KOPT-K1 (cell line): ENCODE measurements around the gene KDSR.

ENCODE experiments used
- H3K27ac ChIP-seq: fragments of 200-600 bp; sonication (generic); 2 replicates; pipeline ENCODE4 v1.5.1; 2016; ENCODE audit warnings: antibody characterized with exemption, mild to moderate bottlenecking, low read depth, low read length; ENCODE audit not compliant: poor library complexity, severe bottlenecking
- H3K36me3 ChIP-seq: fragments of 200-600 bp; sonication (generic); 2 replicates; pipeline ENCODE4 v1.5.1; 2017; ENCODE audit warnings: antibody characterized with exemption, mild to moderate bottlenecking, low read length, moderate library complexity; ENCODE audit not compliant: insufficient read depth
- H3K9me3 ChIP-seq: fragments of 200-600 bp; sonication (generic); 2 replicates; pipeline ENCODE4 v1.5.1; 2017; ENCODE audit warnings: antibody characterized with exemption, low read length, mild to moderate bottlenecking; ENCODE audit not compliant: insufficient read depth, poor library complexity, severe bottlenecking

The KDSR gene

GRCh38 chr18:63367053-63367953 lies at the start of gene KDSR:
Gene KDSR, minus strand, starts transcription at chr18:63367206. Its CDS starts 88 bp downstream, at chr18:63367118.
- Histone ChIP-seq H3K27ac (peak within 1 kb of the TSS; percentile 76), H3K36me3 (peaks cover 4% of the 10 kb centered on the region), H3K9me3 (peaks cover 11% of the 10 kb centered on the region)

GRCh38 chr18:63412953-63413352 lies 45.9 kb upstream of the KDSR start:
- Histone ChIP-seq H3K36me3 (peaks cover 97% of the 10 kb centered on the region), H3K27ac (no peak overlapping the region), H3K9me3 (no peaks in the 10 kb centered on the region)

- no peak overlapping the region for H3K27ac ChIP-seq
- peaks cover 97% of the 10 kb centered on the region for H3K36me3 ChIP-seq
- no peaks in the 10 kb centered on the region for H3K9me3 ChIP-seq
Measured at GRCh38 chr18:63410792-63411191, 43.8 kb upstream of the KDSR start.

- no peaks in the 10 kb centered on the region for H3K9me3 ChIP-seq
- peaks cover 96% of the 10 kb centered on the region for H3K36me3 ChIP-seq
- no peak overlapping the region for H3K27ac ChIP-seq
Measured at GRCh38 chr18:63409301-63409700, 42.3 kb upstream of the KDSR start.

- Histone ChIP-seq H3K36me3 (peaks cover 98% of the 10 kb centered on the region), H3K27ac (no peak overlapping the region), H3K9me3 (no peaks in the 10 kb centered on the region)
Measured at GRCh38 chr18:63407734-63408133, 40.7 kb upstream of the KDSR start.

- Histone ChIP-seq H3K36me3 (peaks cover 98% of the 10 kb centered on the region), H3K27ac (no peak overlapping the region), H3K9me3 (no peaks in the 10 kb centered on the region)
Measured at GRCh38 chr18:63405986-63406385, 39.0 kb upstream of the KDSR start.

GRCh38 chr18:63402246-63403162 lies 35.5 kb upstream of the KDSR start:
- H3K9me3 ChIP-seq: no peaks in the 10 kb centered on the region
- no peak overlapping the region for H3K27ac ChIP-seq
- H3K36me3 ChIP-seq: peaks cover 93% of the 10 kb centered on the region

GRCh38 chr18:63399300-63399699 lies 32.3 kb upstream of the KDSR start:
- H3K27ac ChIP-seq: no peak overlapping the region
- H3K36me3 ChIP-seq: peaks cover 95% of the 10 kb centered on the region
- H3K9me3 ChIP-seq: no peaks in the 10 kb centered on the region

- H3K9me3 ChIP-seq: no peaks in the 10 kb centered on the region
- H3K27ac ChIP-seq: no peak overlapping the region
- peaks cover 95% of the 10 kb centered on the region for H3K36me3 ChIP-seq
Measured at GRCh38 chr18:63397349-63397748, 30.3 kb upstream of the KDSR start.

GRCh38 chr18:63395503-63395902 lies 28.5 kb upstream of the KDSR start:
- Histone ChIP-seq H3K27ac (no peak overlapping the region), H3K36me3 (peaks cover 94% of the 10 kb centered on the region), H3K9me3 (no peaks in the 10 kb centered on the region)

- no peaks in the 10 kb centered on the region for H3K9me3 ChIP-seq
- no peak overlapping the region for H3K27ac ChIP-seq
- H3K36me3 ChIP-seq: peaks cover 96% of the 10 kb centered on the region
Measured at GRCh38 chr18:63394954-63395353, 27.9 kb upstream of the KDSR start.

- H3K27ac ChIP-seq: no peak overlapping the region
- H3K9me3 ChIP-seq: no peaks in the 10 kb centered on the region
- H3K36me3 ChIP-seq: peaks cover 66% of the 10 kb centered on the region
Measured at GRCh38 chr18:63387861-63388260, 20.9 kb upstream of the KDSR start.

- Histone ChIP-seq H3K27ac (no peak overlapping the region), H3K9me3 (no peaks in the 10 kb centered on the region), H3K36me3 (peaks cover 16% of the 10 kb centered on the region)
Measured at GRCh38 chr18:63382843-63383242, 15.8 kb upstream of the KDSR start.

GRCh38 chr18:63379639-63379962 lies 12.6 kb upstream of the KDSR start:
- Histone ChIP-seq H3K9me3 (peaks cover 5% of the 10 kb centered on the region), H3K27ac (peak overlapping the region; percentile 3), H3K36me3 (no peaks in the 10 kb centered on the region)

- H3K36me3 ChIP-seq: no peaks in the 10 kb centered on the region
- H3K27ac ChIP-seq: peak overlapping the region; percentile 3
- H3K9me3 ChIP-seq: peaks cover 5% of the 10 kb centered on the region
Measured at GRCh38 chr18:63378919-63379638, 12.1 kb upstream of the KDSR start.
